Ureter (tissue), 1 donor: ENCODE results near the gene NAA38. TPM values are rescaled to one million over a fixed set of nuclear protein-coding genes. Genes with fewer than 3 reads are reported as not detected.

Experiments used
- DNase-seq: peaks from one replicate; pipeline ENCODE4 v3.0.0-alpha.2; 2020; ENCODE audit warnings: low spot score
- total RNA-seq: library from RNA; stranded (reverse); gene quantifications from one replicate; pipeline ENCODE4 v1.2.4, GENCODE V29; 2023
- donor health status: DM: yes; HTN: yes; CAD: no.

The NAA38 gene
- total RNA-seq, 1 donor from 2014 or later: 98.6 TPM

DNA sequence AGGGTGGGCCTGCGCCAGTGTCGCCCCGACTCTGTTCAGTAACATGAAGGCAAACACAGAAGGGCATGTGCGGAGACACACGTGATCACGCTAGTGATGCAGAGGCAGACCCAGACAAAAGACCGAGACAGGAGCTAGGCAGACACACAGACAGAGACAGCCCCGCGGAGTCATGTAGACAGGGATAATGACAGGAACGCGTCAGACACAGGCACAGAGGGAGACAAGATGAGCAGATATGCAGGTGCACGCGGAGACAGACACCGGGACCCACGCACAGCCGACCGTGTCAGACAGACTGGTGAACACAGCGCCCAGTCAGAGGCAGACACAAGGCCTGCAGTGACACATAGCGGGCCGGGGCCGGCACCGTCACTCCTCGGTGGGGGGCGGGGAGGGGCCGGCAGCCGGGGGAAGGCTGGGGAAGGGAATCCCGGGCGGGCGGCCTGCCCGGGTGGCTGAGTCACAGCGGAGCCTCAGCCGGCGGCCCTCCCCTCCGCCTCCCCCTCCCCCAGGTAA, 15.9 kb downstream of the NAA38 start:
- peak; percentile 91 for DNase-seq

DNA sequence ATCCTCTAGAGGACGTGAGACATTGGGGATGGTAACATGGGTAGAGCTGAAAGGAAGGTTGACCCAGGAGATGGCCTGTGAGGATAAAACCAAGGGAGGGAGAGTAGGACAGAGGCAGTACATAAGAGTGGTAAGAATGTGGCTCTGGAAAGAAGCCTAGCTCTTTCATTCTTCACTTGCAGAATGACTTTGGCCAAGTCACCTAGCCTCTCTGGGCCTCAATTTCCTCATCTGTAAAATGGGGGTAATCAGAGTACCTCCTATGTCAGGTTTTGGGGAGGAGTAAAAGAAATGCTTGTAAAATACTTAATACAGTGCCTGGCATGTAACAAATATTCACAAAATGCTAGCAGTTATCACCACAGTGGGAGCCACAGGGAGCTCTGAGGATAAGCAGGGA, 16.5 kb downstream of the NAA38 start:
- no peak for DNase-seq

DNA sequence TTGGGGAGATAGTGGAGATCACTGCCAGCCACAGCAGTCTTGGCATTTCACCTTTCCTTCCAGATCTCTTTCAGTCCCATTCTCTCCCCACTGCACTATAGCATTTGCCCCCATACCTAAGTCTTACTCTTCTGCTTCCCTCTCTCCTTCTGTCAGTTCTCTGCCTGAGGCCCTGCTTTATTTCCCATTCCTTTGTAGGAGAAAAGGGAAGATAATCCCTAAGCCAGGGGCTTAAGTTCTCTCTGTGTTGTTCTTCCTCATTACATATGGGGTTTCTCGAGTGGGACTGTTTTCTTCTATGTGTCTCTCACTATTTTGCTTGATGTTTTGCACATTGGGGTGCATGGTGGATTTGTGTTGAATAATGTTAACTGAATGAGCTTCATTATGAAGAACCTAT, 16.9 kb downstream of the NAA38 start:
- DNase-seq: no peak

DNA sequence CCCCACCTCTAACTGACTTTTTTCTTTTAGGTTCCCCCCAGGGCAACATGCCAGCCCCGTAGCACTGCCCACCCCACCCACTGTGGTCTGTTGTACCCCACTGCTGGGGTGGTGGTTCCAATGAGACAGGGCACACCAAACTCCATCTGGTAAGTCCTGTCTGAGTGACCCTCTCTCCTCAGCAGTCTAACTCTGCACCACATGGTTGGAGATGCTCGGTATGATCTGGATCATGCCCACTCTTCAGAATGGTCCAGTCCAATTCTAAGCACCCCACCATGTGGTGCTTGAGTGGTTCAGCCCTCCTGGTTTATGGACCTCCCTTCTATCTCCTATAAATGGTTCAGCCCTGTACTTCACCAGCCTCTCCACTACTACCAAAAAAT, 17.5 kb downstream of the NAA38 start:
- no peak for DNase-seq

DNA sequence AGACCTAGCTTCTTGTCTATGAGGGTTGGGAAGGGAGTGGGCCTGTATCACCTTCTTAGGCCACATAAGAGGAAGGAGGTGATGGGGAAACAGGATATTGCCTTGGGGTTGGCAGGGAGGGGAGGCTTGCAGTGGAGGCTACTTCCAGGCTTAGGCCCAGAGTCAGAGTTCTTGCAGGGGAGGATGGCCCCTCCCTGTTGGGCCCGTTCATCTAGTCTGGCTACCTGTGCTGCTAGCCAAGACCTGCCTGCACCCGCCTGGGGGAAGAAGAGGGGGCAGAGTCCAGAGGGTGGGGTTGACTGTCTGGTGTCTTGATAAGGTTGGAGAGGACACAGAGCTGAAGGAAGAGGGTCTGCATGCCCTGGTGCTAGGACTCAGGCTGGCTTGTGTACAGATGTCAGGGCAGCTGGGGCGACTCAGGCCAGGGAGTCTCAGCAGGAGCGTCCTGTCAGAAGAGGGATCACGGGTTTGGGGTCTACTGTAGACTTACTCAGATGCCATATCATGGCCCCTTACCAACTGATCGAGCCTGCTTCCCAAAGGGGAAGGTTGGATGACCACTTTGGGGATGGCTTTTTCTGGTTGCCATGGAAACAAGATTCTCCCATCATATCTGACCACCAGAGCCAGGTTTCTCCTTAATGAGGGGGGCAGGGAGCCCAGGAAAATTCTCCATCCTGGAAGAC, 18.0 kb downstream of the NAA38 start:
- no peak for DNase-seq

DNA sequence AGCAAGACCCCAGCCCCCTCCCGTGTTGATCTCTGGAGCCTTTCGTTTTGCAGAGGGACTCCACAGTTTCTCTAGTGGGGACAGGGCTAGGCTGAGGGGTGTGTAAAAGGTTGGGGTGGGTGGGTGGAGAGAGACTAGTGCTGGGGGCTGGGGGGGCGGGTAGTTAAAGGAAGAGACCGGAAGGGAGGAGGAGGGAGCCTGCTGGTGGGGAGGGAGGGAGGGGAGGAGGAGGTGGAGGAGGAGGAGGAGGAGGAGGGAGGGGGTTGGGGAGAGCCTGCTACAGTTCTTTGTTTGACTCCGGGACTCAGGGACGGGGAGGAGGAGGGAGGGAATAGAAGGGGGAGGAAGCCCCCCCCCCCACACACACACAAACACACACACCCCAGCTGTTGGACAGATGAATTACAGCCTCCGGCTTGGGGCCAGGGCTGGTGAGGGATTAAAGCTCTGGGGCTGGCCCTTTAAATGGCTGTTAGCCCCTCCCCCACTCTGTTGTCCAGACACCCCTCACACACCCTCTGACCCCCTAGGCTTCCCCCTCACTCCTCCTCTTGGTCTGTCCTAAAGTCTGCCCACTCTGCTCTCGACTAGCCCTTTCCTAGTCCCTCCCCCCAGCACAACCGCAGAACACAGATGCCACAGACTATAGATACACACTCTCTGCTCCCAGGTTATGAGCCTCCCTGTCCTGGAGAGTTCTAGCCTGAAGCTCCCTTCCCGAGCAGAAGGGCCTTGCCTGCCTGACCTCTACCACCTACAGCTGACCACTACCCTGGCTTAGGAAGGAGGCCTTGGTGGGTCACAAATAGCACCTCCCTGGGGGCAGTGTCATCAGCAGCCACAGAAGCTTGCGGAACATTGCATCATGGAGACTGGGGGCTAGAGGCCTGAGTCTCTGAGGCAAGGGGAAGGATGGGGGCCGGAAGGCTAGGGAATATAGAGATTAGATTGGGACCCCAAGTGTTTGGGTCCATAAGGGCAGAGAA, 19.0 kb downstream of the NAA38 start:
- no peak for DNase-seq

DNA sequence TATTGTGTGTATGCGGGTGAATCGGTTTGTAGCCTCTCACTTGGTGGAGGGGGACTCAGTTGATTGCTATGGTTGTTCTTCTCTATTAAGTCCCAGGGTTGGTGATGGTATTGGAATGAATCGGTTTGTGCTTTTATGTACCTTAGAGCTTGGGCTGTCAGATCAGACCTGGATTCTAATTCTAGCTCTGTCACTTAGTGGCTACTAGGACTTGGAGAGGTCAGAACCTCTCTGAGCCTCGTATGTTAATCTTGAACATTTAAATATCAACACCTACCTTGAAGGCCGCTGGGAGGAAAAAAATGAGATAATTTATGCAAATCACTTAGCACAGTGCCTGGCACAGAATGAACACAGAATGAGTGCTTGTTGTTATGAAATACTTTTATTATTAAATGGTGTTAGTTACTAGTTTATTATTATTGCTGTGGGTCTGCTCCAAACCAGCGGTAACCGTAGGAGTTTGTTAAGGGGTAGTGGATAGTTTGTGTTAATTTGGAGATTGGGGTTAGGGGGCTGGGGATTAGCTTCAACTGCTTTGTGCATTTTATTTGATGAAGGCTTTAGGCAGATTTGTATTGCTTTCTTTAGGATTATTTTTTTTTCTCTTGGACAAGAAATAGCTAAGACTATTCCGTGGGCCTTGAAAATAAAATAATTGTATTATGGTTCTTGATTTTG, 19.8 kb downstream of the NAA38 start:
- no peak for DNase-seq

DNA sequence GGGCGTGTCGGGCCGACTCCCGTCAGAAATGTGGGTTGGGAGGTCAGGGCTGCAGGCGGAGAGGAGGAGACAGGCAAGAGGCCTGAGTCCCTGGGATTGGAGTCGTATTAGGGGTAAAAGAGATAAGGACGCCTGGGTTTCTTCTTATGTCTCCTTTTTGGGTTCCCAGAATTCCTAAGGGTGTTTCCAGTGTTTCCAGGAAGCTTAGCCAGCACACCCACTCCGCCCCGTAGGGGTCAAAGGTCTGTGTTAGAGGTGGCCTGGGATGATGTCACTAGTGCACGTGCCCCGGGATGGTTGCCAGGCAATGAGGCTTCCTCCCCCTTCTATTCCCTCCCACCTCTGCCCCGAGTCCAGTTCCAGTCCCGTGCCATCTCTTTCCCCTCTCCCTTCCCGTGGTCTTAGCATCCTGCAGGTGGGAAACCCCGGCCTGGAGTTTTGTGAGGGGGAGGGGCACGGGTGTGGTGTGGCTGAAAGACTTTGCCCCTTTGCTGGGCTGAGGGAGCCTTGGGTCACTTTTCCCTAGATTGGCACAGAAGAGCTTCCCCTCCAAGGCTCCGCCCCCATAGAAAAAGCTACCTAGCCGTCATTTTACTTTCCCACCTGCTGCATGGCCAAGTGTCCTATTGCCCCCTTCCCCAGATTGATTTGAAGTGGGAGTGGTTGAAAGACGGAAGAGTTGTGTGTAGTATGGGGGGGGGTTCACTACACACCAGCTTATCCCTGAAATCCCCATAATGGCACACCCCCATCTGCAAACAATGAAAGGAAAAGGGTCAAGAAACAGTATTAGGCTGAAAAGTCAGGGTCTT, 20.6 kb downstream of the NAA38 start:
- DNase-seq: peak; percentile 93

DNA sequence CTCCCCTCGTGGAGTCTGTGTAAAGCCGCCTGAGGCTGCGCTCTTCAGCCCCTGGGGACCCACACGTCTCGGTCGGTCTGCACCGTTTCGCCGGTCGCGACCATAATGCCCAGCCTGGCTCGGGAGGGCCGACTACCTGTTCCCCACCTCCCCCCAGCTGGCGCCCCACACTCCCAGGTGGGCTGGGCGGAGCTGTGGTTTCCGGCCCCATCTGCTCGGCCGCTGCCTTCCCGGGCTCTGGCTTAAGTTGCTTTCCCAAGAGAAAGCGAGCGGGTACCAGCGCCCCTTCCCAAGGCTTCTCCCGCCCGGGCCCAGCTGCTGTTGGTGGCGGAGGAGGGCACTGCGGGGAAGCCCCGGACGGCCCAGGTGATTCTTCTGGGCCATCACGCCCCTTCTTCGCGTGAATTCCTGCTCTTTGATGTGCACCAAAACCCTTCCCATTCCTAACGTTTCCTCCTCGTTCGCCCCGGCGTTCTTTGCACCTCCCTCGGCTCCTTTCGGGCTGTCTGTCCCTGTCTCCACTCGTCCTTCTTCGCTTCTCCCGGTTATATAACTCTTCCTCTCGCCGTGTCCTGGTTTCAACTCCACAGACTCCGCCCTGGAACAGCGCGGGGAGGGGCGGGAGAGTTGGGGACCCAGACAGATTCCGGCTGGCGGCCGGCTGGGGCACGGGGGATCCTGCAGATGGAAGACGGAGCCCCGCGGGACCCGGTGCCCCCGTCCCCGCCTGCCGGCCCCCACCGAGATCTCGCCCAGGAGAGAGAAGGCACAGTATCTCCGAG, 21.4 kb downstream of the NAA38 start:
- DNase-seq: no peak

DNA sequence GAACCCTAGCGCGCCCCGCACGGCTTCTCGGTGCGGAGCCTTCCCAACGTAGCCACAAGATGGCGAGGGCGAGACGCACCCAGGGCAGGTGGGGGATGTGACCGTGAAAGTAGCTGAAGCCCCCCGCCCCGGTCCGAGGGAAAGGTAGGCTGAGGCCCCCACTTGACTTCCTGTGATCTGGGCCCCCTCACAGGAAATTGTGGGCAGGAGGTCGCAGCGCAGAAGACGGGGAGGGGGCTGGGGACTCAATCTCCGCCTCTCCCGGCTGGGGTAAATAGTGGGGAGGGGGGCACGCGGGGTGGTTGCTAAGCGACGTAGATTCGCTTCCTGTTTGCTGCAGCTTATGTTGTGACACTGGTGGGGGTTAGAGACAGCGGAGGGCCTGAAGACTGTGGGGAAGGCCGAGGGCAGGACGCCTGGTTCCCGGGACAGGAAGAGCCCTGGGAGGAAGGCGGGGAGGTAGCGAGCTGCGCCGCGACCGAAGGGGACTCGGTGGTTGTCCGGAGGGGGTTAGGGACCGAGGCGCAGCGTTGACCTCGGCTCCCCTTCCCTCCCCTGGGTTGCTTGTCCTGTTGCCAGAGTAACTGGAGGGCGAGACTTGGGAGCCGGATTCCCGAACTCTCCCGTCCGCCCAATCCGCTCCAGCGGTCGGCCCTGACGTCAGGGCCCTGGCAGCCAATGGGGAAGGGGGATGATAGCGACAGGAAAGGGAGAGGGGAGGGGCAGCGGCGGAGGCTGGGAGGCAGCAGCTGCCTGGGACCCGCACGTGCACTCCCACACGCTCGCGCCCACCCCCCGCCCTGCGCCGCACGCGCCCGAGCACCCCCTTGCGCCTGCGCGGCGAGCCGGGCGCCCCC, 22.2 kb downstream of the NAA38 start:
- DNase-seq: peak; percentile 98

DNA sequence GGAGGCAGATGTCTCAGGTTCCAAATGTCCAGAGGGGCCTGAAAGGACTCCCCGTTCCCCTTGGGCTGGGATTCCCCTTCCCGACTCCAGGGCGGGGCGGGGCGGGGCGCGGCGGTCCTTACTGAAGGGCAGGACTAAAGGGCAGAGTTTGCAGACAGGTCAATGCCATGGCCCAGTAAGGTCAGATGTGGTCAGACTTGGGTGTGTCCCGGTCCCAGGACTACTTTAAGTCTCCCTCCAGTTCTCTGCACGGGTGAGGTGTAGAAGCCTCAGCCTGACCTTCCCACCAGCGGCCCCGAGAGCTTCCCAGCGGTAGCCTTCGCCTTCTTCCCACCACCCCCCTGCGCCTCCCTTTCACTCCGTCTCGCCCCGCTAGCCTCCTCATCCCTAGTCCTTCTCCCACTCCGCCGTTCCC, 22.8 kb downstream of the NAA38 start:
- no peak for DNase-seq

DNA sequence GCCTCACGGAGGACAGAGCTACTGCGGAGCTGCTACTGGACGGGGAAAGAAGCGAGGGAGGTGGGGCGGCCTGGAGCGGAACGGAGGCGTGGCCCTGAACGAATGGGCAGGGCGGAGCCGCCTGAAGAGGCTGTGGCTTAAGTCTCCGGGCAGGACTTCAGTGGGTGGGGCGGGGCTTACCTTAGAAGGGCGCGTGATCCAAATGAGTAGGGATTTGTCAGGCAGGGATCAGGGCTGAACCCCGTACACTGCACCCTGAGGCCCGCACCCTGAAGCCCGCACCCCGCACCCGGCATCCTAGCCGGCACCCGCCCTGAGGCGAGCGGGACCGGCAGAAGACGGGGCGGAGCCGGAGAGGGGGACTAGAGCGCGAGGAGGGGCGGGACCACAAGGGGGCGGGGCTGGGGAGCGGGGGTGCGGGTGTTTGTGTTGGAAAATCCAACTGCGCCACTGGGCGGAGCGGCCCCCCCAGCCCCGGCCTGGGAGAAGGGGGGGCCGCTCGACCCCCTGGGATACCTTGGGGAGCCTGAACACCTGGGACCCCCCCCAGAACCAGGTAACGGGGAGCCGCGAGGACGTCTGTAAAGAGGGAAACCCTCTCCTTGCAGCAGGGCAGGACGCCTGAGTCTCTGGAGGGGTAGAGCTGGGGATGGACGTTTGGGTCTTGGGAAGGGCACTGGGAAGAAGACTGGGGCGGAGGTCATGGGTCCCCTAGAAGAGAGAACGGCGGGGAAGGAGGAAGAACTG, 23.4 kb downstream of the NAA38 start, which contains the start of gene KDM6B:
Gene KDM6B, plus strand, starts transcription at position 423 of the 747 bp plus-strand sequence. CDS start 11,338 bp downstream, outside the sequence.
- peak; percentile 96 for DNase-seq

DNA sequence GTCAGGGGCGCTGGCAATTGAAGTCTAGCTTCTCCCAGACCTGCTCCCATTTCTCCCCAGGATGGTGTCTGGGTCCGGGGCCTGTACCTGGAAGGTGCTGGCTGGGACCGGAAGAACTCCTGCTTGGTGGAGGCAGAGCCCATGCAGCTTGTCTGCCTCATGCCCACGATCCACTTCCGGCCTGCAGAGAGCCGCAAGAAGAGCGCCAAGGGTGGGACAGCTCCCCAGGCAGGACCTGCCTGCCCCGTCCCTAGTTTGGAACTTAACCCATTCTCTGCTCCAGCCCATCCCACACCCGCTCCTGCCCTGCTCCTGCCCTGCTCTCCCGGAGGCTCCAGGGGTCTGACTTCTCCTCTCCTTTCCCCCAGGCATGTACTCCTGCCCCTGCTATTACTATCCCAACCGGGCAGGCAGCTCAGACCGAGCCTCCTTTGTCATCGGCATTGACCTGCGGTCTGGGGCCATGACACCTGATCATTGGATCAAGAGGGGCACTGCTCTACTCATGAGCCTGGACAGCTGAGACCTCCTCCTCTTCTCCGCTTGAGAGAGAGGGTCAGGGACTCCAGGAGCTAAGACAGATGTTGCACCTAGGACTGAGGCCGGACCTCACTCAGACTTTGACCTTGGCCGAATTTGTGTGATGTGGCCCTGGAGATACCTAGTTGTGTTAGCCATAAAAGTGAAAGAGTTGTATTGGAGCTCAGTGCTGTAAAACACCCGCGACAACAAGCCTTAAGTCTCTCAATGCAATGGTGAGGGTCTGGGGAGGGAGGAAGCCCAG, 24.2 kb downstream of the NAA38 start:
- no peak for DNase-seq

DNA sequence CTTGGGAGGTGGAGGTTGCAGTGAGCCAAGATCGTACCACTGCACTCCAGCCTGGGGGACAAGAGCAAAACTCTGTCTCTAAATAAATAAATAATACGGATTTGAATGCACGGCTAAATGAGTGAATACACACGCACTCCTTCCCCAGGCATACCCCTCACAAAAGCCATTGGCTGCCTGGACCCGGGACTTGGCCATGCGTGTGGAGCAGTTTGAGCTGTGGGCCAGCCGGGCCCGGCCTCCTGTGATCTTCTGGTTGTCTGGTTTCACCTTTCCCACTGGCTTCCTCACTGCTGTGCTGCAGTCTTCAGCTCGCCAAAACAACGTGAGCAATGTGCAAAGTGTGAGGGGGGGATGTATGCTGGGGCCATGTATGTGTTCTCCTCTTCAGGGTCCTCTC, 24.9 kb downstream of the NAA38 start:
- no peak for DNase-seq

DNA sequence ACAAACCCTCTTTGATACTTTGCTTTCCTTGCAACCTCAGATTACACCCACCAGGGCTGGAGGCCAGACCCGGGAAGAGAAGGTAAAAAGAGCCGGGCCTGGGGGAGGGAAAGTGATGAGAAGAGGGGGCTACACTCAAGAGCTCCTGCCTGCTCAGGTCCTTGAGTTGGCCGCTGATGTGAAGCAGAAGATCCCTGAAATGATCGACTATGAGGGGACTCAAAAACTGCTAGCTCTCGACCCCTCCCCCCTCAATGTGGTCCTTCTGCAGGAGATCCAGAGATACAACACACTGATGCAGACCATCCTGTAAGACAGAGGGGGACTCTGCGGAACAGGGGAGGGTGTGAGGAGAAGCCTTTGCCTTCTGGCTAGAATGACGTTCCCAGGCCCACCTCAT, 26.1 kb downstream of the NAA38 start:
- no peak for DNase-seq

DNA sequence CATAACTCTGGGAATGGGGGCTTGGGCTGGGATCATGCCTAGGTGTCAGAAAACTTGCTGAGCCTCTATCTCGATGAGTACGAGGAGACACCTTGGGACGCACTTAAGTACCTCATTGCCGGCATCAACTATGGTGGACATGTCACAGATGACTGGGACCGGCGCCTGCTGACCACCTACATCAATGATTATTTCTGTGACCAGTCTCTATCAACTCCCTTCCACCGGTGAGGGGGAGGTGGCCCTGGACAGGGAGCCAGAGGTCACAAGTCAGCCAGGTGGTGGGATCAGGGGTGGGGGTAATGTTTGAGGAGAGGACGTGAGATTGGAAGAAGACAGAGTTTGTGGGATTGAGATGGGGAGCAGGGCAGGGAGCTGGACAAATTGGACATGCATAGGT, 26.7 kb downstream of the NAA38 start:
- DNase-seq: no peak

DNA sequence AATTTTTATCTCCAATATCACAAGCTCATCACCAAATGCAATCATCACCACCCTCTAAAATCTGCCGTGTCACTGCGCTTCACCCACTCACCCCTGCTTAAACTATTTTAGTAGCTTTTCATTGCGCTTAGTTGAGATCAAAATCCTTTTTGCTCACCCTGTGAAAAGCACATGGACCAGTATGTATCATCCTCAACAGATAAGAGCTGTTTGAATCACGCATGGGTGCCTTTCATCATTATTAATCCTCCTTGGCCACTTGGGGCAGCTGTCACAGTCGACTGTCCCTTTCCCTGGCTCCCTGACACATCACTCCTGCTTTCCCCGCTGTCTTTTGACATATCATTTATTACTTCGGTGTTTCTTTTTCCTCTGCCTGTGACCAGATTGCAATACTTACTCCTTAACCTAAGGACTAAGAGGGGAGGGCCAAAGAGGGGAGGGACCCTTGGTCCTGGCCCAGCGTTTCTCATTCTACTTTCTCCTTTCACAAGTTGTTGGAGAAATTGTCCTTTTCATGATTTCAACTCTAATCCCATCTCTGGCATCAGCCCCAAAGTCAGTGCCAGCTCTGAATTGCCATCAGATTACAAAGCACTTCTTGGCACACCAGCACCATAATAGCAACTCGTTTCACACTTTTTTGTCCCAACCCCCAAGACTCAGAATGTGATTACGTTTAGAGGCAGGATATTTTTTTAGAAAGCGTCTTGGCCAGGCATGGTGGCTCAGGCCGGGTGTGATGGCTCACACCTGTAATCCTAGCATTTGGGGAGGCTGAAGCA, 32.0 kb downstream of the NAA38 start:
- no peak for DNase-seq
